HG02610 (cell line): ENCODE measurements around the gene CCL7.

Experiments used
- ATAC-seq: cut with Tn5 transposase; IDR thresholded peaks from one replicate; pipeline ENCODE4 v1.9.1; 2021; ENCODE audit warnings: mild to moderate bottlenecking, moderate library complexity; ENCODE audit not compliant: unreplicated experiment

The CCL7 gene

GRCh38 chr17:34283571-34283970 lies 13.6 kb downstream of the CCL7 start:
- ATAC-seq: no peak

DNA sequence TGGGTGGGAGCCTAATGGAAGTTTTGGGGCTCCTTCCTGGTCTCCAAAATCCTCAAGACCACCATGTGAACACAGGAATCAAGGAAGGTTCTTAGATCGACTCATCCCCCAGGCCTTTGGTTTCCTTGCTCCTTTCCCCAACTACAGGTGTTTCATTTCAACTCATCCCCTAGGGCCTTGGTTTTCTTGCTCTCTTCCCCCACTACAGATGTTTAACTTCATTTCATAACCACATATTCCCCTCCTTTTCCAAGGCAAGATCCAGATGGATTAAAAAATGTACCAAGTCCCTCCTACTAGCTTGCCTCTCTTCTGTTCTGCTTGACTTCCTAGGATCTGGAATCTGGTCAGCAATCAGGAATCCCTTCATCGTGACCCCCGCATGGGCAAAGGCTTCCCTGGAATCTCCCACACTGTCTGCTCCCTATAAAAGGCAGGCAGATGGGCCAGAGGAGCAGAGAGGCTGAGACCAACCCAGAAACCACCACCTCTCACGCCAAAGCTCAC lies 15.3 kb downstream of the CCL7 start, which contains the start of gene CCL11:
Gene CCL11 (plus strand): TSS at position 457 of the 507 bp plus-strand sequence. CDS start 67 bp downstream, outside the sequence.
- no peak for ATAC-seq

DNA sequence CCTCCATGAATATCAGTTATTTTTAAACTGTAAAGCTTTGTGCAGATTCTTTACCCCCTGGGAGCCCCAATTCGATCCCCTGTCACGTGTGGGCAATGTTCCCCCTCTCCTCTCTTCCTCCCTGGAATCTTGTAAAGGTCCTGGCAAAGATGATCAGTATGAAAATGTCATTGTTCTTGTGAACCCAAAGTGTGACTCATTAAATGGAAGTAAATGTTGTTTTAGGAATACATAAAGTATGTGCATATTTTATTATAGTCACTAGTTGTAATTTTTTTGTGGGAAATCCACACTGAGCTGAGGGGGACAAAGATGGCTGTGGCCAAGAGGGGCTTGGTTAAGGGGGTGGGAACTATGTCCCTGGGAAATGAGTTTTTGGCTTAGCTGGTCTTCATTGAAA lies 17.9 kb downstream of the CCL7 start:
- ATAC-seq: no peak

DNA sequence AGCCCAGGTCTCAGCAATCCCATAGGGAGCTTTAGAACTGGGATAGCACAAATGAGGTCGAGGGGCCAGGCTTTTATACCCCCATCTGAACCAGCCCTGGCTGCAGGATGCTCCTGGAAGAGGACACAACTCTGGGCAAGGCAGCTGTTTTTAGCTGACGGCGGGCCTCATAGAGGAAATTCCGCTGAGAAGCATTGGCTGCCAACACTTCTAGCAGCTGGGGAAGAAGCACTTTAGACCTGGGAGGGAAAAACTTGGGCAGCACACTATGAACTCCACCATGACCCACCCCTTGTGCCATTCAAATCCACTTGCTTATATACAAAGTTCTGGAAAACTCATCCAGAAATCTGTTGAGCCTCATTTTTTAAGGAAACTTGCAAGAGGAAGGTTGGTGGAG lies 20.6 kb downstream of the CCL7 start:
- no peak for ATAC-seq

DNA sequence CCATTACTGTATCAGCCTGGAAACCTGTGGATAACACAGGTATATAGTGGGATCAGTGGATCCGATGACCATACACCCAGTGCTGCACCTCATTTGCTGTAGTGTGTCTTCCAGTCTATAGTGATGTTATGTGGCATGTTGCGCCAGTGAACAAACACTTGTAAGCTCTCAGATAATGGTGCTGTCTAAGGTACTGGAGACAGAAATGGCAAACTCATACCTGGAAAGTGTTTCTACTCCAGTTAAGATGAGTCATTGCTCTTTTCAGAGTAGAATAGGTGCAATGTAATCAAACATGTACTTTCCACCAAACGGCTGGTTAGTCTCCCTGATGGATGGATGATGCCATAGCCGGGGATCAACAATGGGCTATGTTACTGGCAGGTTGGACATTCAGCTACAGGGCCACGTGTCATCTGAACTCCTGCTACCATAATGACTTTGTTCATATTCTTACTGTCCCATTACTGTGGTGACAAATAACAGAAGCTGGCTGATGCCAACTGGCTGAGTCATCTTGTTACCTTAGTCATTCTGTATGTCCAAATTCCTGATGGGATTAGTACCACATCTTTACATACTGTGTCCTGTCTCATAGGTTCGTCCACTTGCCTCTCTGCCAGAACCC lies 21.8 kb downstream of the CCL7 start:
- no peak for ATAC-seq

- ATAC-seq: no peak
These were observed 29.0 kb downstream of the CCL7 start for GRCh38 chr17:34299027-34299426.

- no peak for ATAC-seq
These were observed 30.0 kb downstream of the CCL7 start for GRCh38 chr17:34299956-34300577.

DNA sequence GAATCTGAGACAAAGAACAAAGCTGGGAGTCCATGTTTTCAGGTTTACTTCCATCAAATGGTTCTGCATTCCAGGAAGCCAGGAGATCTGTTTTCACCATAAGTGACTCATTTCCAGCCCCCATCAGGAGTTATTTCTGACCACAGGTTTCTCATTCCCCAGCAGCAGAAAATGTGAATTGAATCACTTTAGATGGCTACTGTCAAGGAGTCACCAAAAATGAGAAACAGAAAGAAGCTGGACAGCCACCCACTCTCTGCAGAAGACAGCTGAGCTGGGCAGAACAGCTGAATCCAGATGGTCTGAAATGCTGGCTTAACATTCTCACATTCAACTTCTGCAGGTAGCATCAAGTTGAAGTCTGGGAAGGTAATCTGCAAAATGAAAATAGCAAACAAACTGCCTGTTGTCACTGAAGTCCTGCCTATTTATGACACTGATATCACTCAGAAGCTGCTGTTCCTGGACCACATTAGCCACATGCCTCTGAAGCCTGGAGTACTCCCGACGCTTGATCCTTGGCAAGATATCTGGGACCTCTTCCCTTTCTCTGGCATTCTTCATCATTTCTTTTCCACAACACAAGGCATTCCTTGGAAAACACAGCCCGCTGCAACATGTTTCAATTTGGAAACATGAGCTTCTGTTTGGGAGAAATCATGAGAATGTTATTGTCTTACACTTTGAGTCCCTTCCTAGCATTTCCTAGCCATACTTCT lies 30.8 kb downstream of the CCL7 start:
- ATAC-seq: no peak

- ATAC-seq: no peak
These were observed 32.0 kb downstream of the CCL7 start for GRCh38 chr17:34301986-34302385.

GRCh38 chr17:34302636-34303035 lies 32.6 kb downstream of the CCL7 start:
- ATAC-seq: no peak

GRCh38 chr17:34303606-34304005 lies 33.6 kb downstream of the CCL7 start:
- no peak for ATAC-seq

GRCh38 chr17:34305061-34305460 lies 35.0 kb downstream of the CCL7 start:
- ATAC-seq: no peak

DNA sequence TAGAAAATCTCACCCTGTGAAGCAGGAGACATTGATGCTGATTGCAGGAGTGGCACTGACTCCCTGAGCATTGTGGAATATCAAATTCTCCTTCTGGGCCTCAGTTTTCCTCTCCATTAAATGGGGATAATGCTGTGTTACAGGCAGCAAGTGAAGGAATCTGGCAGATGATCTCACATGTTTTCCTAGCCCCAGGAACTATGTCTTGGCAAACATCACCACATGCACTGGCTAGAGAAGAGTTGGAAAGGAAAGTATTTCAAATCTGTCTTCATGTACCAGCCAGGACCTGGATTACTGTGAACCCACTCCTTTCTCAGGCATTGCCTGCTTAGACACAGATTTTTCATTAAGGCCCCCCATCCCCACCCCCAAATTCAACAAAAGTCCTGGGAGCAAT lies 35.6 kb downstream of the CCL7 start:
- no peak for ATAC-seq

DNA sequence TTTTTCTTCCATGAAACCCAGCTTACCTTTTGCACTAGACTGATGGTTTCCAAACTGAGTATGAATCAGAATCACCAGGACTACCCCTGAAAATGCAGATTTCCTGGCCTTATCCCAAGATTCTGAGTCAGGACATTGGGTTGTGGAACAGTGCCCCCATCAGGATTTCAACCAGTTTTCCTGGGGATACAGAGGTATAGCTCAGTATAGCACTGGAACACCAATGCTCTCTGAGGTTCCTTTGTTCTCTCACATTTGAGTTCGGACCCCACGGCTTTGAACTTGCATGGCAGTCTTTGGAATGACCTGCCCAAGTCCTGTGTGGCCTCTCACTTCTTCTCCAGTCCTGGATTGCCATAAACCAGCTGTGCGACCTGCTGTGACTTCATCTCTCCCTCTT lies 36.4 kb downstream of the CCL7 start:
- no peak for ATAC-seq

GRCh38 chr17:34307110-34307509 lies 37.1 kb downstream of the CCL7 start:
- ATAC-seq: no peak

- no peak for ATAC-seq
These were observed 38.4 kb downstream of the CCL7 start for GRCh38 chr17:34308371-34308770.

DNA sequence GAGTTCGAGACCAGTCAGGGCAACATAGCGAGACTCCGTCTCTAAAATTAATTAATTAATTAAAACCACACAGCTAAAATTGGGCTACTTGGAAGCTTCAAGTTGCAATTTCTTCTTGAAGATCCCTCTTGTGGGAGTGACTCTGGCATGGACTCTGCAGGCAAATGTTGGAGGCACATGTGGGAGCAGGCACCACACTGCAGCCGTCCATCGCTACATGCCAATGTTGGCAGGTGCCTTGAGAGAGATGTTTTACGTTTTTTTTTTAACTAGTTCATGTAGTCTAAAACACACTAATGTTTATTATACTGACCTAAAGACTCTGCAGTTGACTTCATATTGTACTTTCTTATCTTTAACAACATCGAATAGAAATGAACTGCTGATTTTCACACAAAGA lies 41.3 kb downstream of the CCL7 start:
- no peak for ATAC-seq

DNA sequence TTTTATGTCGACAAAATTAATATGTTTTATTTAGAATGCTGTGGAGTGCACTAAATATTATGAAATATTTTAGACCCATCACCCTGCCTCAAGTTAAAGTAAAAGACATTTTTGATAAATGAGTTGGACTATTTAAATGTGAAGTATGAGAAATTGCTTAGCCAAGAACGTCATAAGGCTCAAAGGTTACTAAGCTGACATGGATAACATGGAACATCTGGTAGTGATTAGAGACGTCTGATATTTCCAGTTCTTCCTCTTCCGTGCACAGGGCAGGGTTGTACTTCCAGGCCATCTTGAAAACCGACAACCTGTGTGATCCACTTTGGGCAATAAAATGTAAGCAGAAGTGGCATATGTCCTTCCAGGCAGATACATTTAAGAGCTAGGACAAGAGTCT lies 42.1 kb downstream of the CCL7 start:
- no peak for ATAC-seq

- no peak for ATAC-seq
These were observed 43.1 kb downstream of the CCL7 start for GRCh38 chr17:34313164-34313563.

- no peak for ATAC-seq
These were observed 44.3 kb downstream of the CCL7 start for GRCh38 chr17:34314279-34314678.

DNA sequence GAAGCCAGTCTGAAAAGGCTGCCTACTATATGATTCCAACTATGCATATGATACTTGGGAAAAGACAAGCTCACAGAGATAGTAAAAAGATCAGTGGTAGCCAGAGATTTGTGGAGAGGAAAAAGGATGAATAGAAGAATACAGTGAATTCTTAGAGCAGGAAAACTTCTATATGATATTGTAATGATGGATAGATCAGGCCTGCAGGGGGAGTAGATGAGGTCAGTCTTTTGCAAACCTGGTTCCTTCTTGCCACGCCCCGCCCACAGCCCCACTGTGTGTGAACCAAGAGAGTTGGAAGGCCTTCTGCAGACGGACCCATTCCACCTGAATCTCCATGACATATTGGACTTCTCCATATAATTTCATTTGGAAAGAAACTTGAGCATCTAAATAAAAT lies 48.5 kb downstream of the CCL7 start:
- no peak for ATAC-seq

DNA sequence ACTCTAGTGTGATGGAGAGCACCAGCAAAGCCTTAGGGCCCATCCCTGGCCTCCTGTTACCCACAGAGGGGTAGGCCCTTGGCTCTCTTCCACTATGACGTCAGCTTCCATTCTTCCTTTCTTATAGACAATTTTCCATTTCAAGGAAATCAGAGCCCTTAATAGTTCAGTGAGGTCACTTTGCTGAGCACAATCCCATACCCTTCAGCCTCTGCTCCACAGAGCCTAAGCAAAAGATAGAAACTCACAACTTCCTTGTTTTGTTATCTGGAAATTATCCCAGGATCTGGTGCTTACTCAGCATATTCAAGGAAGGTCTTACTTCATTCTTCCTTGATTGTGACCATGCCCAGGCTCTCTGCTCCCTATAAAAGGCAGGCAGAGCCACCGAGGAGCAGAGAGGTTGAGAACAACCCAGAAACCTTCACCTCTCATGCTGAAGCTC lies 49.0 kb downstream of the CCL7 start, which contains the start of gene CCL8:
Gene CCL8 (plus strand): TSS at position 397 of the 445 bp plus-strand sequence. CDS start 67 bp downstream, outside the sequence.
- no peak for ATAC-seq
